SK-N-DZ (cell line): ENCODE measurements around the gene DTNB.
A peak's percentile ranks its signal among the peaks of the same experiment; 100 is the strongest.
"Not testable (repeated sequence)": the region's sequence is repeated elsewhere in the genome, so short reads cannot be mapped to it uniquely, and the experiment has no call there.

Experiments
- DNase-seq: peaks from one replicate; pipeline ENCODE4 v3.0.0-alpha.2; 2015; ENCODE audit warnings: low spot score

DTNB gene

DNA sequence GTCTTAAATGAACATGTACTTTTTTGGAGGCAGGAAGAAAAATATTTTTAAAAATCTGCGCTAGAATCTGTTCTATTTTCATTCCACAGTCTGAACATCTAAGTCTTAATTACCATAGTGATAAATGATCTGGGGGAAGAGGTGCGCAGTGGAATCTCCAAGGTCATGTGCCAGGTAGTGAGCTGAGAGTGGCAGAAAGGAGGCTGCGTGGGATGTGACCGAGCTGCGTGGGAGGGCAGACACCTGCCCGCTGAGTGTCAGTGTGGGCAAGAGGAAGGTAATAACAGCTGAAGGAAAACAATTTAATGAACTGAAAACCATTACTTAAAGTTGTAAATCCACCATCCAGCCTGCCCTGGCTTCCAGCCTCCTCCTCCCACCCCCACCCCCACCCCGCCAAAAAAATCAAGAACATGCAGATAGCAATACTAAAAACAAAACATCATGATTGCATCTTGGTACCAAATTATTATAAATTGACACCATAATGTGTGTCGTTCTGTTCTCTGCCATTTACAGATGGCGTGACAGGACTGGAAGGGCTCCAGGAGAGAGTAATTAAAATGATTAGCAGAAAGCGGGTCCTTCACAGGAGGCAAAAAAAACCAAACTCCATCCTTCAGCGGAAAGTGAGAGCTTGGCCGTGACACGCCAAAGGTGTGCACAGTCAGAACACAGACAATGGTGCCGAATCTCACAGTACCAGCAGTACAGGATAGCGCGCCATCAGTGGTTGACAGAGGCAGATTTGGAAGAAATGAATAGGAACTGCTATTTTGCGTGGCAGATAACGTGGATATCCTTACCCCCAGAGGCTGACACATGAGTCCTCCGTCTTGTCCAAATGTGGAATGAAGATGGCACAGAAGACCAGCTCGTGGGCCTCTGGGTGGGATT lies 11.4 kb upstream of the DTNB start:
- DNase-seq: no peak

DNA sequence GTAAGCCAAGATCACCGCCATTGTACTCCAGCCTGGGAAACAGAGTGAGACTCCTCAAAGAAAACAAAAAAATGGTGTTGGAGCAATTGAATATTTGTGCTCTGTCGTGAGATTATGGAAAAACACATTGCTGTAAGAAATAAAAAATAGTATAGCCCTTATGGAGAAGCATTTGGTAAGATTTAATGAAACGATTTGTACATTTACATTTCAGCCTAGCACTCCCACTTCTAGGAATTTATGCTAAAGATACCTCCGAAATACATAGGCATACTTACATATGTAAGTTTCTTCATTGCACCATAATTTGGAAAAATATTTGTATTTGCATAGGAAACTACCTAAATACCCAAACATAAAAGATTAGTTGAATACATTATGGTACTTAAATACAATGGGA lies 8.7 kb upstream of the DTNB start:
- DNase-seq: no peak

DNA sequence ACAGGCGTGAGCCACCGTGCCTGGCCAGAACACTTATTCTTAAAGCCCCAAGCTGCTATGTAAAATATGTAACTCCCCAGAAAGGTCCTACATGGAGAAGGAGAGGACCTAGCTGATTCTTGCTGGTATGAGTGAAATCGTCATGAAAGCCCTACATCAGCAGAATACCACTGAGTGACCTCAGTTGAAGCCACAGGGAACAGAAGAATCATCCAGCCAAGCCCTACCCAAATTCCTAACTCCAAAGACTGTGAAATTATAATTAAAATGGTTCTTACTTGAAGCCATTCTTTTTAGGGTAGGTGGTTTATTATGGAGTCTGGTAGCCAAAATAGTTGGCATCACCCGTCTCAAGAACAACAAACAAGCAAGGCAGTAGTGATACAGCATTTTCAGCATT lies 4.5 kb upstream of the DTNB start:
- DNase-seq: no peak

DNA sequence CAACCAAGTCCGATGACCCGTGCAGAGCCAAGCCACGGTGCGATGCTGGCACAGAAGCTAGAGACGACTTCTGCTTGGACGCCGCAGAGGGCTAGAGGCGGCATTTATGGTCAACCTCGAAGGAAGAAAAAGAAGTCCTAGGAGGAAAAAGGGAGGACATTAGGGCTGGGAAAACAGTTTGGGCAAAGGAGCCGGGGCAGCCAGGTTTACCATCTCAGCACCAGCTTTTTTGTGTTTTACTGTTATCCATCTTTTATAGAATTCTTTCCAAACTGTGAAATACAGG lies 643 bp upstream of the DTNB start:
- no peak for DNase-seq

DNA sequence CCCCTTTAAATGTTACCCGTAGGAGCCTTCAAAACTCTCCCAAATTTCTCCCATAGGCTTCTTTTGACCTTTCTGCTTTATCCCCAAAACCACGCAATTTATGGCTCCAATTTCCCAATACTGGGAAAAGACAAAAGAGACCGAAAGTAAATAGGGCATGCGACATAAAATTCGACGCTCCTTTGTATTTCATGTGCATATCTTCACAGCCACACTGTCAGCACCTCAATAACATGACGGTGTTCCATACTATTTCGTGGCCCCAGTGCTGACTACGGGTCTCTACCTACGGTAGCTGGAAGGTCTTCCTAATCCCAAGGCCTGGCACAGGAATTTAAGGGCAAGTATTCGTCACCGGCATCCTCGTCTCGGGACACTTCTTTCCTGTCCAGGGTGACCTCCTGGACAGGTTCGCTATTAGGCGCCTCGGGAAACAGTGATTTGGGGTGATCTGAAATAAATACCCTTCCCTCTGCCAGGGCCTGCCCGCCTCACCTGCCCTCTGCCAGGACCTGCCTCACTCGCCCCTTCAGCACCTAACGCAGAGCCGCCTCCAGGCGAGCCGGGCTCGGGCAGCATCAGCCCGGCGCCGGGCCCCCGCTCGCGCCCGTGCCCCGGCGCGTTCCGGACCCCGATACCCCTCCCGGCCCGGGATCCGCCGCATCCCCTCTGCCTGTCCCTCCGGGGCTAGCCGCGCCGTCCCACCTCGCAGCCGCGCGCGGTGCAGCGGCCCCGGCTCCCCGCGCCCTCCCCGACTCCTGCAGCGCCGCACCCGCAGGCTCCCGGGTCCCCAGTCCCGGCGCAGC lies 680 bp downstream of the DTNB start:
- DNase-seq: peak; percentile 56

DNA sequence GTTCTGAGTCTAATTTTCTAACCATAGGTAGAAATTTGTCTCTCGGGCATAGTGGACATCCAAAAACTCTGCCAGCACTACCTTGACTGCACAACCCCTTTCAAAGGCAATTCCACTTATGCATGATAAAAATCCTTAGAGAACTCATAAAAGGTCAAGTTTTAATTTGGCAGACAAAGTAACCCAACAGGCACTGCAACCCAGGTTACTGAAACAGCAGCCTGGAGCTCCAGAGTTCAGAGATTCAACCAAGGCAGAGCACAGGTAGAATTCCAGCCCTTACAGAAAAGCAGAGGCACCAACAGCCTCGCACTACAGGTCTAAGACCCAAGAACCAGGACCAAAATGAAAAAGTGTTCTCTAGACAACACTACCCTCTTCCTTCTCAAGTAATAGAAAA lies 1.8 kb downstream of the DTNB start:
- DNase-seq: no peak

DNA sequence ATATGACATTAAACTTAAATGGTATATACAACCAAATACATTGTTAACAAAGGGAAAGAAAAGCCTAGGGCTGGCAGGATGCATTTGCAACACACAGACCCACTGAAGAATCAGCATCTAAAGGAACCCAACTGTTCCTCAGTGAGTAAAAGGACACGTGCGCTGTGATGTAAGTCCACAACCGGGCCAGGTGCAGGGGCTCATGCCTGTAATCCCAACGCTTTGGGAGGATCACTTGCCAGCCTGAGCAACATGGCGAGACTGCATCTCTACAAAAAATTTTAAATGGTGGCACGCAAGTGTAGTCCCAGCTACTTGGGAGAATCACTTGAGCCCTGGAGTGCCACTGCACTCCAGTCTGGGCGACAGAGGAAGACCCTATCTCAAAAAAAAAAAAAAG lies 3.9 kb downstream of the DTNB start:
- DNase-seq: no peak

DNA sequence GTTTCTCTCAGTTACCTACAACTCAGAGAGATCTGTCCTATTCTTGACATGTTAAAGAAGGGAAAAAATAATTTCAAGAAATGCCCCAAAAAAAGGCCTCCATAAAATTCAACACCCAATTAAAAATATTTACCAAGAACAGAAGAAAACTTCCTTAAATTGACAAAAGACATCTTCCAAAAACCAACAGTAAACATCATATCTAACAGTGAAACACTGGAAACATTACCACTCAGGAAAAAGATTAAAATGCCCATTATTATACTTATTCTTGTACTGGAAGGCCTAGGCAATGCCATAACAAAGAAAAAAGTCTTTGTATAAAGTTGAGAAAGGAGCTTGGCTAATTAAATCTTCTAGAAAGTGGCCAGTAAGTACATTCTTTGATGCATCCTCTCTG lies 7.2 kb downstream of the DTNB start:
- DNase-seq: no peak

DNA sequence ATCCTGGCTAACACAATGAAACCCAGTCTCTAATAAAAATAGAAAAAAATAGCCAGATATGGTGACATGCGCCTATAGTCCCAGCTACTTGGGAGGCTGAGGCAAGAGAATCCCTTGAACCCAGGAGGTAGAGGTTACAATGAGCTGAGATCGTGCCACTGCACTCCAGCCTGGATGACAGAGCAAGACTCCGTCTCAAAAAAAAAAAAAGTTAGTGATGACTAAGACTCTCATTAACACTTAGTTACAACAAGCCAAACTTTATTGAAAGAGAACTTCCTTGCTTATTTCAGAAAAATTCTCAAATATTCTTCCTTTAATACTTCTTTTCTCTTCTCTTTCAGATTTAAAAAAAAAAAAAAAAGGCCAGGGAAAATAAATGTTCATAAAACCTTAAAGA lies 7.9 kb downstream of the DTNB start:
- DNase-seq: not testable (repeated sequence)

DNA sequence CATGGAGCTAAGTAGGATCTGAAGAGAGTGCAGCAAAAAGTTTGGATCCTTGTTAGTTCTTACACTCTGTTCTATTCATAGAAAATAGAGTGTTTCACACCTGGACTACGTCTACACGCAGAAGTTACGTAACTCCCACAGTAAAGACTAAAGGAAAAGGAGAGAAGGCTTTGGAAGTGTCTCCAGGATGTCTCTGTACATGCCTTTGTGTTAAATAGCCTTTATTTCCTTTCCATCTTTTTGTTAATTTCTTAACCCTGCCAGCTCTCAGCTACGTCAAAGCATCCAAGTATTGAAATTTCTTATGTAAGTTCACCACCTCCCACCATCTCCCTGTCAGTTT lies 8.4 kb downstream of the DTNB start:
- DNase-seq: no peak

DNA sequence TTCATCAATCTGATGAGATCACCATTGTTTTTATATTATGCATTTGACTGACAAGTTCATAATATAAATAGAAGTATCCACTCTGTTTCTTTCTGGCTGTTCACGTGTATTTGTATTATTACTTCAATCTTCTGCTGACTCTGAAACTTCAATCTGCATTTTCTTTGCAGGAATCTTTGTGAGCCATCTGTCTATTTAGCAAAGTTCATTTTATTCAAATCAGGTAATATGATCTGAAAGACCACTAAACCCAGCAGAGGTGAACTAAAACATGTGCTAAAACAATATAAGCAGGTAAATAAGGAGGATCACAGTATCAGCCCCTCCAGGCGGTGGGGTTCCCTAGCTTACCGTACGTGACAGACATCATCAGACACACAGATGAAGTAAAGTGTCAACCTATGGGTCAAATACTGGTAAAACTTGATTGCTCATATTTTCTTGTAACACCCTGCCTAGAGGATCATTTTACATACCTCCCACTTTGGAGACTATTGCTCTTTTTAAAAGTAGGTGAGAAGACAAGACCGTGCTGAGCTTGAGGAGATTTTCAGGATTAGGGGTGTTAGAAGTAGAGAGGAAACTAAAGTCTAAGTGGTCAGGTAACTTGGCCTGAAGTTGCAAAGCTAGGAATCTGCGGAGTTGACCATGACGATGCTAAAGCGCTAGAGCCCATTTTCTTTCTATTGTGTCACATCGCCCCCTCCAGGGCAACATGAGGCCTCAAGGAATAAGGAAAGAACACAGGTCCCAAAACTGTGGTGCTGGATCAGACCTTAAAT lies 9.0 kb downstream of the DTNB start:
- DNase-seq: peak; percentile 30

DNA sequence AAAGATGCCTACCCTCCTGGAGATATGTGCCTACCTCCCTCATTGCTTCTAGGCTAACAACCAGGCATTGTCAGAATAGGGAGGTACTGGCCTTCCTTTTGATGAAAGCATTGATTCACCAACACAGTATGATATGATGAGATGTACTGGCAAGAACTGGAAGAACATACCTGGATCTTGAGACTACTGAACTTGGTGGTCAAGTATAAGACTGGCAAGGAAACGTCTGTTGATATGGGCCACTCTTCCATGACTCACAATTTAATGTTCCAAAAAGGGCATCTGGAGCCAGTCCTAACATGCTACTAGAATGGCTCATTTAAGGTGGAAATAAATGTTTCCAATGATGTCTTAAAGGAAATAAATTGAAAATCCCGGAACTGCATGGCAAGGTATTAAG lies 18.1 kb downstream of the DTNB start:
- no peak for DNase-seq

DNA sequence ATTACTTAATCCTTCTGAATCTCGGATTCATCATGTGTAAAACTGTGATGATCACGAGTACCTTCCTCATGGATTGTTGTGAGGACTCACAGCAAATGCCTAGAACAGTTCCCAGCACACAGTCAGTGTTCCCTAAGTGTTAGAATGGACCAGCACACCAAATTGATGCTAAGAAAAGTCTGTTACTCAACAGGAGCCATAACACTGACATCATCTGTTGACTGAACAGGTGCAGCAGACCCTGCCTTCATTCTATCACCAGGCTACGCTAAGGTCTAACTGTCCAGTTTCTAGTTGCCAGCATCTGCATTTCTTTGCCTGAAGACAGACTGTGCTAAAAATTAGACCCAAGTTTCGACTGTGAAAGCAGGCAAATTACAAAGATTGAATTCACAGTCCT lies 18.6 kb downstream of the DTNB start:
- DNase-seq: no peak

DNA sequence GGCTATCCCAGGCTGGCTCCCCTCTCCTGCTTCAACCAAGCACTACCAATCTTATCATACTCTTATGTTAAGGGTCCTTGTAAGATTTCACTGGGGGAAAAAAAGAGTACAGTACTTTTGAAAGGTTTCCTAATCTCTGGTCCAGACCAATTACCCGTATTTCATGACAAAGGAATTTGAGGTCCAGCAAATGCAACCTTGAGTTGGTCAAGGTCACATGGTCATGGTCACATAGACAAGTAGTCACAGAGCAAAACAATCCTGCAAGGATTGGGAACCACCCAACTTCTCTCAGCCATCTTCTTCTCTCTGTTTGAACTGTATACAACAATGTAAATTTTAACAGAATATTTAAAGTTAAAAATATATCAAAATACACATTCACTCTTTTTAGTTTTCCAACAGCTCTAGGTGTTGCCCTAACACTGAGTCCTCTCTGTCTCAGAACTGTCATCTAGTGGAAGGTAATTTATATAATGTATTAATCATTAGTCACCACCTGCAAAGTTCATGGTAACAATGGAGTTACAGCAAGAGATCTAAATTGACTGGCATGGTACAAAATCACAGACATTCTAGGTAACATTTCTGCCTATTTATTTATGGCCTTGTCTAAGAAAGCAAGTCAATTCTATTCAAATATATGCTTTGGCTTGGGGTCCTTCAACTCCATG lies 21.5 kb downstream of the DTNB start:
- no peak for DNase-seq

DNA sequence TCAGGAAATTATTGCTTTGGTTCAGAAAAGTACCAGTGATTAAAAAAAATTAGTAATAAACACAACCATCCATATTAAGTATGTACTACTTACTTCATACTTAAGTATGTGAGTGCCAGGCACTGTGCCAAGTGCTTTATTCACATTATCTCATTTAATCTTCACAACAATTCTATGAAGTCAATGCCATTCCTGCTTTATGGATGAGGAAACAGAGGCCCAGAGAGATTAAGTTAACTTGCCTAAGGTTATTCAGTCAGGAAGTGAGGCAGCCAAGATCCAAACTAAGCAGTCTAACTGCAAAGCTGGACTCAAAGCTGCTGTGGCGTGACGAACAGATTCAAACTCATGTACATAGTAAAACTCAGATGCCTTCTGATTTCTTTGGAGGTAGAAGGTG lies 22.3 kb downstream of the DTNB start:
- DNase-seq: no peak

DNA sequence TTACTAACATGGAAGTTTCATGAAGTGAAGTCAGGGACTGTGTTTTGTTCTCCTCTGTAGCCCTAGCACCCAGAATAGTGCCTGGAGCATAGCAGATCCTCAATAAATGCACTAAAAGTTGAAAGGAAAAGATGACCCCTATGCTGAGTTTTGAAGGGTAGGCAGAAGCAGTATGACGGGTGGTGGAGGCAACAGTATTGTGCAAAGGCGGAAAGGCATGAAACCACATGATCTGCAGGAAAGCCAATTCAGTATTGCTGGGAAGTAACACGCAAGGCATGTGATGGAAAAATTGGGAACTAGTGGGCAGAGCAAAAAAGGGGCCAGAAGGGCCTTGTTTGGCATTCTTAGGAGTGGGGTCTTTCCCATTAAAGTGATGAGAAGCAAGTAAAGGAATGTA lies 23.1 kb downstream of the DTNB start:
- DNase-seq: no peak

DNA sequence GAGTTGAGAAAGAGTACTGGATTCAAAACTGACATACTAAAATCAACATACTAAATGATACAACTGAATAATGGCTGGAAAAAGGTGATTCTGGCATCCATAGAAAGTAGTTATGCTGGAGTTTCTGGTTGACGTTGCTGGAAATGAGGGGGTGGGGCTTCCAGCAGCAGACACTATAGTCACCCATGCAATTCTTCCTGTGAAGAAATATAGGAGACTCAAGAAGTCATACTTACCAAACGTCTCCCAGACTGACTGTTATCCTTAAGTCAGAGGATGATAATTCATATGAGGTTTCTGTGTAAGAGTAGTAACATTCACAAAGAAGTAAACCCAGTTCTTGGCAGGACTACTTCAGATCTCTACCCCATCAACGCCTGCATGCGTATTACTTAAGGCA lies 23.6 kb downstream of the DTNB start:
- DNase-seq: no peak

DNA sequence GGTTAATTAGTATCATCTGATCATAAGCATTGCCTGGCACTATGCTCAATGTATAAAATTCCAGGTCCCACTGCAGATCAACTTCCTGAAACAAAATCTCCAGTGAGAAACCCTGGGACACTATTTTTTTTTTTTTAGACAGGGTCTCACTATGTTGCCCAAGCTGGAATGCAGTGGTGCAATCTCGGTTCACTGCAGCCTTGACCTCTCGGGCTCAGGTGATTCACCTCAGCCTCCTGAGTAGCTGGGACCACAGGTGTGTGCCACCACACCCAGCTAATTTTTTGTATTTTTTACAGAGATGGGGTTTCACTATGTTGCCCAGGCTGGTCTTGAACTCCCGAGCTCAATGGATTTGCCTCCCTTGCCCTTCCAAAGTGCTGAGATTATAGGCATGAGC lies 31.1 kb downstream of the DTNB start:
- DNase-seq: no peak

DNA sequence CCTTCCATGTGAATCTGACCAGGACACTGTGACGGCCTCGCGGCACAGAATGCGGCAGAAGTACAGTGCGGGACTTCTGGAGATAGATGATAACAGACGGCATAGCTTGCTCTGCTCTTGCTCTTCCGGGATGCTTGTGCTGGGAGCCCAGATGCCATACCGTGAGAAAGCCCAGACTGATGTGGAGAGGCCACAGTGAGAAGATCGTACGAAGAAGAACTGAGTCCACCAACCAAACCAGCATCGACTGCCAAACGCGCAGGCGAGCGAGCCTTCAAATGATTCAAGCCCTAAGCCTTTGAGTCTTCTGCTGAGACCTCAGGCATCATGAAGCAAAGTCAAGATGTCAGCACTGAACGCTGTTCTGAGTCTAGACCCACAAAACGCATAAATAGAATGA lies 33.7 kb downstream of the DTNB start:
- DNase-seq: peak; percentile 23

DNA sequence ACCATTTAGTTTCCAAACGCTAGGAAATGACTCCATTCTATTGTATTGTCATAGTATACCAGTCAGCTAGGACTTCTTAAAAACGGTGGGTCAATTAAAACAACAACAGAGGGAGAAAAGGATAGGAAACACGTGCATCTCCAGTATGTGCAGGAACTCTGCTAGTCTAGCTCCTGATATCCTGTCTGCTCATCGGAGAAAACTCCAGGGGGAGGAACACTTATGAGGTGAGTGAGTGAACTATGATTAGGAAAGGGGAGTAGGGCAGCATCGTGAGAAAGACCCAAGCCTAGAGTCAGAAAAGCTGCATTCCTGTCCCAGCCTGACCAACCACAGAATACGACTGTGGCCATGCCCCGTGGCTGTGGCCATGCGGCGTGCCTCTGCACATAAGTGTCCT lies 34.2 kb downstream of the DTNB start:
- no peak for DNase-seq

DNA sequence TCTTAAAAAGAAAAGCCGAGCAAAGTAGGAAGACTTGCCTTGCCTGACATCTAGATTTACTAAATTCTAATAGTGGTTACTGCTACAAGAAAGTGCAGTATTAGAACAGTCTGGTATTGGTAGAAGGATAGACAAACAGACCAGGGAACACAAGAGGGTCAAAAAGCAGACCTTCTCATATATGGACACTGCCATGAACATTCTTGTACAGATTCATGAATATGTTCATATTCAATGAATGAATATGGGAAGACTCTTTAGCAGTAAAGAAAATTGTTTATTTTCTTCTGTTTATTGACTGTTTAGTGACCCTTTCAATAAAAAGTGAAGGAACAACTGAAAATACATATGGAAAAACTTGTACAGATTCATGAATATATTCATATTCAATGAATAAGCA lies 37.6 kb downstream of the DTNB start:
- no peak for DNase-seq

DNA sequence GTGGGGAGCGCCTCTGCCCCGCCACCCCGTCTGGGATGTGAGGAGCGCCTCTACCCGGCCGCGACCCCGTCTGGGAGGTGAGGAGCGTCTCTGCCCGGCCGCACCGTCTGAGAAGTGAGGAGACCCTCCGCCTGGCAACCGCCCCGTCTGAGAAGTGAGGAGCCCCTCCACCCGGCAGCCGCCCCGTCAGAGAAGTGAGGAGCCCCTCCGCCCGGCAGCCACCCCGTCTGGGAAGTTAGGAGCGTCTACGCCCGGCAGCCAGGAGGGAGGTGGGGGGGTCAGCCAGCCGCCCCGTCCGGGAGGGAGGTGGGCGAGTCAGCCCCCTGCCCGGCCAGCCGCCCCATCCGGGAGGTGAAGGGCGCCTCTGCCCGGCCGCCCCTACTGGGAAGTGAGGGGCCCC lies 39.6 kb downstream of the DTNB start:
- not testable (repeated sequence) for DNase-seq
